Measurements from ENCODE around the gene TPI1.

The TPI1 gene

DNA sequence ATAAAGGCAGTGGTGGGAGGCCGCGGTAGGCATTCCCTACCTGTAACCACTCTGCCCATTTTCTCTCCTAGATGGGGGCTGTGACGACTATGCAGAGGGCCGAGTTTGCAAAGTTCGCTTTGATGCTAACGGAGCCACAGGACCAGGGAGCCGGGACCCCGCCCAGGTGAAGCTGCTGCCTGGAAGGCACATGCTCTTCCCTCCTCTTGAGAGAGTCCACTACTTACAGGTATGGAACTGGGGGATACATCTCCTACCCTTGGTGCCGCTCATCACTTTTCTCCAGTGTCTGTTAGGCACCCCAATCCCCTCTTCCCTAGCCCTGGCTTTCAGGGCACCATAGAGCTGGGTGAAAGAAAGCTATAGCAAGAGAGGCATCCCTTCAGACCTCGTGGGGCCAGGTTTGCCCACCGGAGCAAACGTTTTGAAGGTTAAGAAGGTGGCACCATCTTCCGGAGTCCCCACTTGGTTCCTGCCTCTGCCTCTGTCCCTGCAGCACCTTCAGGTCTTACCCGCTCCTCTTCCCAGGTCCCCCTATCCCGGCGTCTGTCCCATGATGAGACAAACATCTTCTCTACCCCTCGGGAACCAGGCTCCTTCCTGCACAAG lies 41.1 kb upstream of the TPI1 start:
- H3K9ac ChIP-seq: no peak overlapping the region
- peaks cover 6% of the 10 kb centered on the region for H3K4me1 ChIP-seq (ENCODE audit: low read depth, poor library complexity, severe bottlenecking)
- H3K4me3 ChIP-seq (IDR thresholded peaks at IDR 0.05; ENCODE audit: insufficient read depth, low read depth, low read length): no peak overlapping the region
- H3K27ac ChIP-seq: no peak overlapping the region
- no peaks in the 10 kb centered on the region for H4K20me1 ChIP-seq (ENCODE audit: insufficient read depth)
- H2AFZ ChIP-seq (ENCODE audit: low read depth): no peak overlapping the region
- TF ChIP-seq, protein P1, sequence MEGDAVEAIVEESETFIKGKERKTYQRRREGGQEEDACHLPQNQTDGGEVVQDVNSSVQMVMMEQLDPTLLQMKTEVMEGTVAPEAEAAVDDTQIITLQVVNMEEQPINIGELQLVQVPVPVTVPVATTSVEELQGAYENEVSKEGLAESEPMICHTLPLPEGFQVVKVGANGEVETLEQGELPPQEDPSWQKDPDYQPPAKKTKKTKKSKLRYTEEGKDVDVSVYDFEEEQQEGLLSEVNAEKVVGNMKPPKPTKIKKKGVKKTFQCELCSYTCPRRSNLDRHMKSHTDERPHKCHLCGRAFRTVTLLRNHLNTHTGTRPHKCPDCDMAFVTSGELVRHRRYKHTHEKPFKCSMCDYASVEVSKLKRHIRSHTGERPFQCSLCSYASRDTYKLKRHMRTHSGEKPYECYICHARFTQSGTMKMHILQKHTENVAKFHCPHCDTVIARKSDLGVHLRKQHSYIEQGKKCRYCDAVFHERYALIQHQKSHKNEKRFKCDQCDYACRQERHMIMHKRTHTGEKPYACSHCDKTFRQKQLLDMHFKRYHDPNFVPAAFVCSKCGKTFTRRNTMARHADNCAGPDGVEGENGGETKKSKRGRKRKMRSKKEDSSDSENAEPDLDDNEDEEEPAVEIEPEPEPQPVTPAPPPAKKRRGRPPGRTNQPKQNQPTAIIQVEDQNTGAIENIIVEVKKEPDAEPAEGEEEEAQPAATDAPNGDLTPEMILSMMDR (conservative IDR thresholded peaks at IDR 0.05; ENCODE audit: low read depth, low read length): no peak
- H3K27me3 ChIP-seq (ENCODE audit: insufficient read depth, low read depth): peaks cover 72% of the 10 kb centered on the region
- no peaks in the 10 kb centered on the region for H3K36me3 ChIP-seq (ENCODE audit: insufficient read depth)
- H3K4me2 ChIP-seq: no peak overlapping the region
- H3K79me2 ChIP-seq (ENCODE audit: insufficient read depth, low read depth): no peaks in the 10 kb centered on the region

DNA sequence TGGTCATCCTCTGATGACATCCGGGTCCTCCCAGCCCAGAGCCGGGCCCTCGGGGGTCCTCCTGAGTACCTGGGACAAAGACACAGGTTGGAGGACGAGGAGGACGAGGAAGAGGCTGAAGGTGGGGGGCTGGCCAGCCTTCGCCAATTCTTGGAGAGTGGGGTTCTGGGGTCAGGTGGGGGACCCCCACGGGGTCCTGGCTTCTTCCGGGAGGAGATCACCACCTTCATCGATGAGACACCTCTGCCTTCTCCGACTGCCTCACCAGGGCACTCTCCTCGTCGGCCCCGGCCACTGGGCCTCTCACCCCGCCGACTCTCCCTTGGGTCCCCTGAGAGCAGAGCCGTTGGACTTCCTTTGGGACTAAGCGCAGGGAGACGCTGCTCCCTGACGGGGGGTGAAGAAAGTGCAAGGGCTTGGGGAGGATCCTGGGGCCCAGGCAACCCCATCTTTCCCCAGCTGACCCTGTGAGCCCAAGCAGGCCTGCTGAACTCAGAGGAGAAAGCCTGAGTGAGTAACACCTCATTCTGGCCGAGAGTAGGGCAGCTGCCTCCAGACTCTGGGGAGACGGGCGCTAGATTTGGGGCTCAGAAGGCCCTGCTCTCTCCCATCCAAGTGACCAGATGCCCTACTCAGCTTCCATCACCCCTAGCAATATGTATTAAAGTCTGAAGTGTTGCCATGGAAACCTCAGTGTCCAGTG lies 40.4 kb upstream of the TPI1 start:
- Histone ChIP-seq H2AFZ (ENCODE audit: low read depth) (no peak overlapping the region), H3K27ac (no peak overlapping the region), H3K9ac (no peak overlapping the region), H3K4me1 (ENCODE audit: low read depth, poor library complexity, severe bottlenecking) (peaks cover 6% of the 10 kb centered on the region), H4K20me1 (ENCODE audit: insufficient read depth) (no peaks in the 10 kb centered on the region), H3K4me3 (IDR thresholded peaks at IDR 0.05; ENCODE audit: insufficient read depth, low read depth, low read length) (no peak overlapping the region), H3K27me3 (ENCODE audit: insufficient read depth, low read depth) (peaks cover 77% of the 10 kb centered on the region), H3K4me2 (no peak overlapping the region), H3K36me3 (ENCODE audit: insufficient read depth) (no peaks in the 10 kb centered on the region), H3K79me2 (ENCODE audit: insufficient read depth, low read depth) (no peaks in the 10 kb centered on the region)
- TF ChIP-seq, protein P1 (conservative IDR thresholded peaks at IDR 0.05; ENCODE audit: low read depth, low read length): no peak

DNA sequence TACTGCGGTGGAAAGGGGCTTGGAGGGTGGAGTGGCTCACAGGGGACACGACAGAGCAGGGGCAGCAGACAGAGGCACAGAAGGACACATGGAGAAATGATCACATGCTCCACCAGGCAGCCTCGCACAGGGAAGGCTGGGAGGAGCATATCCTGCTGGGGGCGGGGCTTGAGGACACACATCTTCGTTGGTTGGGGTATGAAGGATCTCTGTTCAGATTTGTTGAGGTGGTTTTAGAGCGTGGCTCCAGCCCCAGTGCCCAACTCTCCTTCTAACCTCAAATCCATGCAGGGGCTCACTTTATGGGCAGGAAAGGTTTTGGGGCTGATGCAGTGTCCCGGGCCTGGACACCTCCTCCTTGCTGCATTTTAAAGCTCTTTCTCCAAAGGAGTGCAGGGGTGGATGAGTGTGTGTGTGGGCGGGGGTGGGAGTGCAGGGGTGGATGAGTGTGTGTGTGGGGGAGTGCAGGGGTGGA lies 39.9 kb upstream of the TPI1 start:
- peaks cover 6% of the 10 kb centered on the region for H3K4me1 ChIP-seq (ENCODE audit: low read depth, poor library complexity, severe bottlenecking)

DNA sequence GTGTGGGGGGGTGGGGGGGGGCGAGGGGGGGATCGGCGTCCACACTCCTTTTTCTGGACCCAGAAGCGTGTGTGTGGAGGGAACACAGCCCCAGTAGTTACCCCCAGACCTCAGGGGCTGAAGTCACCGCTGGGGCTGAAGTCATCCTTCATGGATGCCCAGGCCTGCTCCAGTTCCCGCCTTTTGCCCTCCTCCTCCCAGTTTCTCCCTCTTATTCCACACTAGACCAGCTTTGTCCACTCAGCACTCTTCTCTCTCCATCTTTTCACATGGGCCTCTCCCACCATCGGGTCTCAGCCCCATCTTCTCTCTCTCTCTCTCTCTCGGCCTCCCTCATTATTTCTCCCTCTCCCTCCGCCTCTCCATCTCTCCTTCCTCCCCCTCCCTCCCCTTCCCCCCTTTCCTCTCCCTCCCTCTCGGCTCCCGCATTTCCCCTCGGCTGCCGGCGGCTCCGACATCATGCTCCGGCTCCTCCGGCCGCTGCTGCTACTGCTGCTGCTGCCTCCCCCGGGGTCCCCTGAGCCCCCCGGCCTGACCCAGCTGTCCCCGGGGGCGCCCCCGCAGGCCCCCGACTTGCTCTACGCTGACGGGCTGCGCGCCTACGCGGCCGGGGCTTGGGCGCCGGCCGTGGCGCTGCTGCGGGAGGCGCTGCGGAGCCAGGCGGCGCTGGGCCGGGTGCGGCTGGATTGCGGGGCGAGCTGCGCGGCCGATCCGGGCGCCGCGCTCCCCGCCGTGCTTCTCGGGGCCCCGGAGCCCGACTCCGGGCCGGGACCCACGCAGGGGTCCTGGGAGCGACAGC lies 39.1 kb upstream of the TPI1 start, which contains the start of gene P3H3:
TSS of gene P3H3 (plus strand) at position 426 of the 799 bp plus-strand sequence. CDS start at position 460, 34 bp downstream.
- H3K4me2 ChIP-seq: no peak within 1 kb of the TSS
- H3K27ac ChIP-seq: no peak within 1 kb of the TSS
- peaks cover 6% of the 10 kb centered on the region for H3K4me1 ChIP-seq (ENCODE audit: low read depth, poor library complexity, severe bottlenecking)
- no peak within 1 kb of the TSS for H3K9ac ChIP-seq
- H3K27me3 ChIP-seq (ENCODE audit: insufficient read depth, low read depth): peaks cover 73% of the 10 kb centered on the region
- no peaks in the 10 kb centered on the region for H3K36me3 ChIP-seq (ENCODE audit: insufficient read depth)
- no peaks in the 10 kb centered on the region for H4K20me1 ChIP-seq (ENCODE audit: insufficient read depth)
- TF ChIP-seq, protein P1 (conservative IDR thresholded peaks at IDR 0.05; ENCODE audit: low read depth, low read length): no peak
- H3K4me3 ChIP-seq (IDR thresholded peaks at IDR 0.05; ENCODE audit: insufficient read depth, low read depth, low read length): no peak within 1 kb of the TSS
- H3K79me2 ChIP-seq (ENCODE audit: insufficient read depth, low read depth): no peaks in the 10 kb centered on the region
- no peak within 1 kb of the TSS for H2AFZ ChIP-seq (ENCODE audit: low read depth)

More for the DNA sequence above, 39.9 kb upstream of the TPI1 start:
- peaks cover 77% of the 10 kb centered on the region for H3K27me3 ChIP-seq (ENCODE audit: insufficient read depth, low read depth)
- H3K4me3 ChIP-seq (IDR thresholded peaks at IDR 0.05; ENCODE audit: insufficient read depth, low read depth, low read length): no peak overlapping the region
- TF ChIP-seq, protein P1 (conservative IDR thresholded peaks at IDR 0.05; ENCODE audit: low read depth, low read length): no peak
- no peak overlapping the region for H3K9ac ChIP-seq
- H3K36me3 ChIP-seq (ENCODE audit: insufficient read depth): no peaks in the 10 kb centered on the region
- no peaks in the 10 kb centered on the region for H4K20me1 ChIP-seq (ENCODE audit: insufficient read depth)
- H3K27ac ChIP-seq: no peak overlapping the region
- H3K79me2 ChIP-seq (ENCODE audit: insufficient read depth, low read depth): no peaks in the 10 kb centered on the region
- no peak overlapping the region for H3K4me2 ChIP-seq
- no peak overlapping the region for H2AFZ ChIP-seq (ENCODE audit: low read depth)

Data from KMS-11 (cell line).